Thyroid gland (tissue), 4 donors: ENCODE data around the gene GALNT13. TPM values are rescaled to one million over a fixed set of nuclear protein-coding genes. Genes with fewer than 3 reads are reported as not detected.

ENCODE experiments used
- DNase-seq, 2 donors: peaks; one replicate each; pipeline ENCODE4 v3.0.0-alpha.2; 2019
- H3K27ac ChIP-seq, 3 donors: fragments of 200-600 bp; sonication (generic); 1 replicate in 2 of 3; 2 replicates in 1 of 3; pipeline ENCODE4 v1.5.1; 2016 to 2019; ENCODE audit warnings: mild to moderate bottlenecking in 1 of 3, moderate library complexity in 1 of 3
- H3K27me3 ChIP-seq: fragments of 200-600 bp; sonication (generic); one replicate; pipeline ENCODE4 v1.5.1; 2019
- H3K36me3 ChIP-seq, 2 donors: fragments of 200-600 bp; sonication (generic); one replicate each; pipeline ENCODE4 v1.5.1; 2016 to 2019
- H3K4me1 ChIP-seq, 2 donors: fragments of 200-600 bp; sonication (generic); one replicate each; pipeline ENCODE4 v1.5.1; 2017 to 2019
- H3K4me3 ChIP-seq, 3 donors: fragments of 200-600 bp; sonication (generic); replicated peaks in 1 of 3; 1 replicate in 2 of 3; 2 replicates in 1 of 3; pipeline ENCODE4 v1.5.1; 2016; ENCODE audit warnings: mild to moderate bottlenecking in 1 of 3
- H3K9me3 ChIP-seq: fragments of 200-600 bp; sonication (generic); one replicate; pipeline ENCODE4 v1.5.1; 2017
- CTCF ChIP-seq, 6 experiments: fragments of 200-600 bp in 3 of 6; fragments of 450-650 bp in 3 of 6; sonication (generic) in 3 of 6; IDR thresholded peaks; one replicate each; pipeline ENCODE4 v1.5.1; 2016 to 2019; ENCODE audit warnings: antibody characterized with exemption in 6 of 6, mild to moderate bottlenecking in 2 of 6, inconsistent platforms in 1 of 6, moderate library complexity in 1 of 6
- POLR2A ChIP-seq, 2 donors: fragments of 450-650 bp; IDR thresholded peaks; one replicate each; pipeline ENCODE4 v1.6.1; 2017; ENCODE audit warnings: antibody characterized with exemption in 2 of 2, mild to moderate bottlenecking in 2 of 2, moderate library complexity in 1 of 2
- WGBS, 2 donors: methylation state at CpG; one replicate each; pipeline ENCODE4 v1.1.5; 2017; 5-methylcytosine and 5-hydroxymethylcytosine counted together
- intact Hi-C: fragments of 100-400 bp; cut with DNase I; formaldehyde crosslinking; loops from one replicate; pipeline ENCODE4 v1.15.1; 2023
- total RNA-seq, 4 donors: library from RNA; depleted of rRNA; stranded (reverse); fragments of >200 nt; gene quantifications; one replicate each; pipeline ENCODE4 v1.2.3, GENCODE V29; 2016

GALNT13 gene
- total RNA-seq, 4 donors from 2014 or later = 0.13 to 2.3 TPM; not detected in 2

- Histone ChIP-seq H3K4me1 (no peaks in the 10 kb centered on the region), H3K27ac (no peak overlapping the region)
- WGBS, 2 donors = 94% methylated on average over 2 of the region's 2 CpGs
These were observed 389.8 kb downstream of the GALNT13 start for GRCh38 chr2:154261473-154262027.

DNA sequence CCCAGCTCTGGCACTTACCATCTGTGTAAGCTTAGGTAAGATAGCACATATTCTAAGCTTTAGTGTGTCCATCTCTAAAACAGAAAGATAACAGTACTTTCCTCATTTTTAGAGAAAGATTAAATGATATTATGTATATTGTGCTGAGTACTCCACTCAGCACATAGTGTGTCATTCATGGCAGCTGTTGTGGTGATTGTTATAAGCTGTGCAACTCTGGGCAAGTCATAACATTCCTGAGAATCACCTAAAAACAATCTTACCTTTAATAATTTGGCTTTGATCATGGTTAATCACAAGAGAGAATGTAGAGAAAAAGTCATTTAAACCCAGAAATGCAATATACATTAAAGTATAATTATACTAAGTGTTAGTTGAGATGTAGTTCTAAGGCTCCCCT, 391.5 kb downstream of the GALNT13 start:
- Histone ChIP-seq H3K27ac (no peak overlapping the region), H3K36me3 (no peaks in the 10 kb centered on the region), H3K4me1 (no peaks in the 10 kb centered on the region), H3K27me3 (no peaks in the 10 kb centered on the region), H3K4me3 (no peak overlapping the region), H3K9me3 (no peaks in the 10 kb centered on the region)
- intact Hi-C loops = no loop called here
- no peak for TF ChIP-seq CTCF (IDR thresholded peaks at IDR 0.05)
- no peak for TF ChIP-seq POLR2A (IDR thresholded peaks at IDR 0.05)
- no peak for DNase-seq

More at GRCh38 chr2:154261473-154262027, 389.8 kb downstream of the GALNT13 start:
- Histone ChIP-seq H3K9me3 (no peaks in the 10 kb centered on the region), H3K4me3 (no peak overlapping the region), H3K27me3 (no peaks in the 10 kb centered on the region), H3K36me3 (no peaks in the 10 kb centered on the region)
- intact Hi-C loops = no loop called here
- TF ChIP-seq CTCF (IDR thresholded peaks at IDR 0.05) = no peak
- no peak for DNase-seq

DNA sequence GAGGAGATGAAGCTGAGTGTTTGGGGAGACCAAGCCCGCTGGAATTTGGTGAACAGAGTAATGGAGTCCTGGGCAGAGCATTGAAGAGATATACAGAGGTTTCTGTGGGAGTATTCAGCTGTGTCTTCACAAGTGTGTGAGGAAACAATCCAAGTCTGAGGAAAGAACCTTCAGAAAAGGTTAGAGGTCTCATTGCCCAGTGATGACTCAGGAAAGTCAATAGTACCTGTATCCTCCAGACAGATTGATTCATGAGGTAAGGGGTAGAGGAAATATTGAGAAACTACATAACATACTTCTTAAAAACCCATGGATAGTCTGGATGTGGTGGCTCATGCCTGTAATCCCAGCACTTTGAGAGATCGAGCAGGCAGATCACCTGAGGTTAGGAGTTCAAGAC, 392.3 kb downstream of the GALNT13 start:
- no peak for DNase-seq
- WGBS, 2 donors = 66 to 70% methylated on average over 2 of the region's 2 CpGs
- H3K4me1 ChIP-seq = no peaks in the 10 kb centered on the region
- no peak overlapping the region for H3K27ac ChIP-seq
- TF ChIP-seq CTCF (IDR thresholded peaks at IDR 0.05) (no peak), POLR2A (IDR thresholded peaks at IDR 0.05) (no peak)
- no peaks in the 10 kb centered on the region for H3K36me3 ChIP-seq
- no peak overlapping the region for H3K4me3 ChIP-seq
- intact Hi-C loops = no loop called here
- H3K27me3 ChIP-seq = no peaks in the 10 kb centered on the region
- no peaks in the 10 kb centered on the region for H3K9me3 ChIP-seq

DNA sequence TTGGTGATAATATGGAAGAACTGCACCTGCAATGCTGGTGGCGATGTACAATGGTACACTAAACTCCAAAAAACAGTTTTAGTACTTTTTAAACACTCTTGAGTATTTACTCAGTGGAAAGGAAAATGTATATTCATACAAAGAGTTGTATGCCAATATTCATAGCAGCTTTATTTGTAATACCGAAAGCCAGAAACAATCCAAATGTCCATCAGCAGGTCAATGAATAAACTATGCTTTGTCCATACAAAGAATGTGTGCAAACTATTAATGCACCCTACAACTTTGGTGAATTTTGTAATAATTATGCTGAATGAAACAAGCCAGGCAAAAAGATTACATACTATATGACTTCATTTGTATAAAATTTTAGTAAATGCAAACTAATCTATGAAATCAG, 396.3 kb downstream of the GALNT13 start:
- H3K4me1 ChIP-seq = no peaks in the 10 kb centered on the region
- no peak overlapping the region for H3K27ac ChIP-seq
- WGBS, 2 donors = 87 to 94% methylated on average over 2 of the region's 2 CpGs
- no peaks in the 10 kb centered on the region for H3K36me3 ChIP-seq
- H3K27me3 ChIP-seq = no peaks in the 10 kb centered on the region
- no peaks in the 10 kb centered on the region for H3K9me3 ChIP-seq
- intact Hi-C loops = no loop called here
- no peak for DNase-seq
- H3K4me3 ChIP-seq = no peak overlapping the region
- TF ChIP-seq POLR2A (IDR thresholded peaks at IDR 0.05) (no peak), CTCF (IDR thresholded peaks at IDR 0.05) (no peak)

DNA sequence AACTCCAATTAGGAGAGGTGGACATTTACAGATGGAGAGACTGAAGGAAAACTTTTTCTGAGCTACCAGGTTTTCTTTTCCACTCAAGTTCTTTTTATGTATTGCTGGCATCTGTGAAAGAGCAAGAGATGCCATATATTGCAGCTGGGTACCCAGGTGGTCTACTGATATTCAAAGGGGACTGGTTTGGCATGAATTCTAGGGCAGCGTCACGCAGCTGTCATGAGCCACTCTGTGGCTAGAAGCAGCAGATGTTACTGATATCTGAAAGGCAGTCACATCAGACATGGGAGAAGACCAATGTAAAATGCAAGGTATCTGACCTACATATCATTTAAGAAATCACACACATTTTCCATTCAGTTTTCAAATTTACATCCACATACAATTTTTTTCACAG, 408.8 kb downstream of the GALNT13 start:
- no peak for TF ChIP-seq POLR2A (IDR thresholded peaks at IDR 0.05)
- TF ChIP-seq CTCF (IDR thresholded peaks at IDR 0.05) = no peak
- Histone ChIP-seq H3K4me1 (no peaks in the 10 kb centered on the region), H3K4me3 (no peak overlapping the region), H3K36me3 (no peaks in the 10 kb centered on the region), H3K27ac (no peak overlapping the region), H3K9me3 (no peaks in the 10 kb centered on the region), H3K27me3 (no peaks in the 10 kb centered on the region)
- intact Hi-C loops = no loop called here
- 68 to 91% methylated on average over 2 of the region's 2 CpGs for WGBS, 2 donors
- no peak for DNase-seq
